ENCODE measurements around the gene FER.

FER gene

GRCh38 chr5:108801776-108802175, 54.1 kb downstream of the FER start:
- Histone ChIP-seq H3K27me3 (ENCODE audit: low read depth, low read length) (no peaks in the 10 kb centered on the region), H3K9me3 (ENCODE audit: insufficient read depth, low read length) (no peaks in the 10 kb centered on the region), H4K20me1 (ENCODE audit: insufficient read depth, low read length) (no peaks in the 10 kb centered on the region), H2AFZ (ENCODE audit: low read depth, low read length) (no peak overlapping the region), H3K27ac (ENCODE audit: low read length) (no peak overlapping the region), H3K9ac (ENCODE audit: low read length) (no peak overlapping the region), H3K36me3 (replicated peaks; ENCODE audit: low read depth, low read length) (no peaks in the 10 kb centered on the region), H3K4me2 (ENCODE audit: low read length) (no peak overlapping the region), H3K4me3 (ENCODE audit: low read length) (no peak overlapping the region), H3K79me2 (ENCODE audit: low read length) (no peaks in the 10 kb centered on the region), H3K4me1 (ENCODE audit: low read length) (peaks cover 10% of the 10 kb centered on the region)
- TF ChIP-seq CTCF (IDR thresholded peaks at IDR 0.05; ENCODE audit: low read depth, low read length) (no peak), EZH2phosphoT487 (IDR thresholded peaks at IDR 0.05; ENCODE audit: low read depth) (no peak)

DNA sequence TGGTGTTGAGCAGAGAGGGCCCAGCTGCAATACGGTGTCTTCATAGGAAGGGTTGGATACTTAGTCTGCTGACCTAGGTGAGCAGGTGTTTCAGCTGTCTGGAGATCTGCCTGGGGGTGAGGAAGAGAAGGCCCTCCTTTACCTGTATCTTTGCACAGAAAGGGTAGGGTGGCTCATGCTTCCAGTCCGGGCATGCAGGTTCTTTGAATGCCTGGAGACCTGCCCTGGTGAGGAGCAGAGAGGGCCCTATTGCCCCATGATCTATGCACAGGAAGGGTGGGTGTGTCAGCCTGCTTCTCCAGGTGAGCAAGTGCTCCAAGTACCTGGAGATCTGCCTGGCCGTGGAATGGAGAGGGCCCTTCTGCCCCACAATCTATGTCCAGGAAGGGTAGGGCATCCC, 63.0 kb downstream of the FER start:
- Histone ChIP-seq H4K20me1 (ENCODE audit: insufficient read depth, low read length) (no peaks in the 10 kb centered on the region), H3K4me1 (ENCODE audit: low read length) (no peaks in the 10 kb centered on the region), H3K27ac (ENCODE audit: low read length) (no peak overlapping the region), H3K4me2 (ENCODE audit: low read length) (no peak overlapping the region), H3K79me2 (ENCODE audit: low read length) (no peaks in the 10 kb centered on the region), H3K4me3 (ENCODE audit: low read length) (no peak overlapping the region), H3K9me3 (ENCODE audit: insufficient read depth, low read length) (no peaks in the 10 kb centered on the region), H3K9ac (ENCODE audit: low read length) (no peak overlapping the region), H3K36me3 (replicated peaks; ENCODE audit: low read depth, low read length) (no peaks in the 10 kb centered on the region), H2AFZ (ENCODE audit: low read depth, low read length) (no peak overlapping the region), H3K27me3 (ENCODE audit: low read depth, low read length) (no peaks in the 10 kb centered on the region)
- TF ChIP-seq EZH2phosphoT487 (IDR thresholded peaks at IDR 0.05; ENCODE audit: low read depth) (no peak), CTCF (IDR thresholded peaks at IDR 0.05; ENCODE audit: low read depth, low read length) (no peak)

DNA sequence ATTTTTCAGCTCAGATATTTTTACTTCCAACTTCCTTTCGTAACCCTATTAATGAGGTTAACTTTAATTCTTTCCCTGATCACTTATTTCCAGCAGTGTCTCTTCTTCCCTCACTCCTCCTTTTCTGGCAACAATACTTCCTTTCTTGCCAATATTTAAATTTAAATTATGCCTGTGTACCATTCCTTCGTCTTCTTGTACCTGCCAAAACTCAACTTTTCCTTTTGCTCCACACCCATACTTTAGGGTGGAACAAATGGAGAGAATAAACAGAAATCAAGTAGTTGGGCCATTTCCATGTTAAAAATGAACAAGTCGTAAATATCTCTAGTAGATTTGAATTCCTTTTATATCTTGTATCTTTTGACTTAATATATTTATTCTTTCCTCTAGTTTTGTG, 66.0 kb downstream of the FER start:
- H3K36me3 ChIP-seq (replicated peaks; ENCODE audit: low read depth, low read length): no peaks in the 10 kb centered on the region
- no peak overlapping the region for H2AFZ ChIP-seq (ENCODE audit: low read depth, low read length)
- TF ChIP-seq CTCF (IDR thresholded peaks at IDR 0.05; ENCODE audit: low read depth, low read length) (no peak), EZH2phosphoT487 (IDR thresholded peaks at IDR 0.05; ENCODE audit: low read depth) (no peak)
- no peak overlapping the region for H3K4me2 ChIP-seq (ENCODE audit: low read length)
- no peaks in the 10 kb centered on the region for H4K20me1 ChIP-seq (ENCODE audit: insufficient read depth, low read length)
- no peaks in the 10 kb centered on the region for H3K27me3 ChIP-seq (ENCODE audit: low read depth, low read length)
- H3K9me3 ChIP-seq (ENCODE audit: insufficient read depth, low read length): no peaks in the 10 kb centered on the region
- no peak overlapping the region for H3K4me3 ChIP-seq (ENCODE audit: low read length)
- no peaks in the 10 kb centered on the region for H3K79me2 ChIP-seq (ENCODE audit: low read length)
- no peaks in the 10 kb centered on the region for H3K4me1 ChIP-seq (ENCODE audit: low read length)
- no peak overlapping the region for H3K27ac ChIP-seq (ENCODE audit: low read length)
- no peak overlapping the region for H3K9ac ChIP-seq (ENCODE audit: low read length)

GRCh38 chr5:108814551-108814950, 66.9 kb downstream of the FER start:
- Histone ChIP-seq H3K36me3 (replicated peaks; ENCODE audit: low read depth, low read length) (no peaks in the 10 kb centered on the region), H3K27me3 (ENCODE audit: low read depth, low read length) (no peaks in the 10 kb centered on the region), H4K20me1 (ENCODE audit: insufficient read depth, low read length) (no peaks in the 10 kb centered on the region), H3K9me3 (ENCODE audit: insufficient read depth, low read length) (no peaks in the 10 kb centered on the region), H3K4me1 (ENCODE audit: low read length) (no peaks in the 10 kb centered on the region), H2AFZ (ENCODE audit: low read depth, low read length) (no peak overlapping the region), H3K4me3 (ENCODE audit: low read length) (no peak overlapping the region), H3K4me2 (ENCODE audit: low read length) (no peak overlapping the region), H3K27ac (ENCODE audit: low read length) (no peak overlapping the region), H3K9ac (ENCODE audit: low read length) (no peak overlapping the region), H3K79me2 (ENCODE audit: low read length) (no peaks in the 10 kb centered on the region)
- no peak for TF ChIP-seq CTCF (IDR thresholded peaks at IDR 0.05; ENCODE audit: low read depth, low read length)
- TF ChIP-seq EZH2phosphoT487 (IDR thresholded peaks at IDR 0.05; ENCODE audit: low read depth): no peak
